CD14-positive monocyte (primary cell): ENCODE measurements around the gene HOXD12. TPM values are rescaled to one million over a fixed set of nuclear protein-coding genes. Genes with fewer than 3 reads are reported as not detected.

Source experiments
- DNase-seq, 3 donors: peaks; one replicate each; pipeline ENCODE4 v3.0.0-alpha.2; 2011 to 2022
- H2AFZ ChIP-seq: 2 replicates; pipeline ENCODE4 v1.6.0; 2012; ENCODE audit warnings: mild to moderate bottlenecking, low read depth, low read length, inconsistent platforms; ENCODE audit not compliant: insufficient read depth, poor library complexity, severe bottlenecking
- H3K27ac ChIP-seq, 2 donors: 1 replicate in 1 of 2; 2 replicates in 1 of 2; pipeline ENCODE4 v1.5.1; 2012 to 2013; ENCODE audit warnings: low read length in 2 of 2, control low read depth in 1 of 2, inconsistent platforms in 1 of 2, low read depth in 1 of 2, mild to moderate bottlenecking in 1 of 2
- H3K27me3 ChIP-seq, 2 donors: one replicate each; pipeline versions ENCODE4 v1.6.0 to v1.6.1; 2011 to 2013; ENCODE audit warnings: low read length in 2 of 2; ENCODE audit not compliant: control insufficient read depth in 2 of 2, insufficient read depth in 2 of 2
- H3K36me3 ChIP-seq, 2 donors: replicated peaks in 1 of 2; 1 replicate in 1 of 2; 2 replicates in 1 of 2; pipeline versions ENCODE4 v1.5.1 to v1.6.1; 2012 to 2013; ENCODE audit warnings: low read length in 2 of 2, control low read depth in 1 of 2, inconsistent platforms in 1 of 2, mild to moderate bottlenecking in 1 of 2; ENCODE audit not compliant: insufficient read depth in 2 of 2, control insufficient read depth in 1 of 2
- H3K4me1 ChIP-seq, 2 donors: 1 replicate in 1 of 2; 2 replicates in 1 of 2; pipeline versions ENCODE4 v1.5.1 to v1.6.1; 2012 to 2013; ENCODE audit warnings: low read length in 2 of 2, control low read depth in 1 of 2, inconsistent platforms in 1 of 2, mild to moderate bottlenecking in 1 of 2, moderate library complexity in 1 of 2; ENCODE audit not compliant: insufficient read depth in 2 of 2, control insufficient read depth in 1 of 2
- H3K4me2 ChIP-seq: replicated peaks from 2 replicates; pipeline ENCODE3; 2012; ENCODE audit warnings: low read length, moderate library complexity, mild to moderate bottlenecking; ENCODE audit not compliant: poor library complexity, severe bottlenecking; ENCODE audit errors: extremely low read depth
- H3K4me3 ChIP-seq, 3 experiments: fragments of 200-600 bp in 1 of 3; sonication (generic) in 1 of 3; replicated peaks in 1 of 3; 1 replicate in 2 of 3; 2 replicates in 1 of 3; pipeline ENCODE4 v1.5.1; 2011 to 2013; ENCODE audit warnings: low read length in 3 of 3, mild to moderate bottlenecking in 3 of 3, control low read depth in 2 of 3, low read depth in 2 of 3, inconsistent platforms in 1 of 3, moderate library complexity in 1 of 3
- H3K79me2 ChIP-seq: 2 replicates; pipeline ENCODE4 v1.6.0; 2012; ENCODE audit warnings: mild to moderate bottlenecking, control low read depth, inconsistent platforms, low read length, moderate library complexity; ENCODE audit not compliant: insufficient read depth
- H3K9ac ChIP-seq: 2 replicates; pipeline ENCODE4 v1.6.0; 2017; ENCODE audit warnings: low read length, mild to moderate bottlenecking; ENCODE audit not compliant: insufficient read depth, poor library complexity, severe bottlenecking
- H3K9me3 ChIP-seq, 2 donors: replicated peaks in 1 of 2; 1 replicate in 1 of 2; 2 replicates in 1 of 2; pipeline versions ENCODE4 v1.5.1 to v1.6.1; 2012 to 2013; ENCODE audit warnings: low read length in 2 of 2, control low read depth in 1 of 2; ENCODE audit not compliant: control insufficient read depth in 1 of 2, insufficient read depth in 1 of 2
- H4K20me1 ChIP-seq: 2 replicates; pipeline ENCODE4 v1.6.0; 2012; ENCODE audit warnings: mild to moderate bottlenecking, low read length, control low read depth, moderate library complexity; ENCODE audit not compliant: insufficient read depth
- H3K27ac Mint-ChIP-seq, 7 donors: one replicate each; pipeline ENCODE4 v1.8.0; 2020; ENCODE audit warnings: mild to moderate bottlenecking in 7 of 7, mixed read lengths in 7 of 7, moderate library complexity in 6 of 7, inconsistent platforms in 2 of 7
- H3K27me3 Mint-ChIP-seq, 3 donors: one replicate each; pipeline ENCODE4 v1.8.0; 2021 to 2022; ENCODE audit warnings: low read depth in 3 of 3, mild to moderate bottlenecking in 3 of 3, mixed read lengths in 3 of 3, moderate library complexity in 3 of 3, inconsistent platforms in 1 of 3
- H3K36me3 Mint-ChIP-seq, 2 donors: one replicate each; pipeline ENCODE4 v1.8.0; 2020; ENCODE audit warnings: mixed read lengths in 2 of 2, inconsistent platforms in 1 of 2, mild to moderate bottlenecking in 1 of 2
- H3K4me1 Mint-ChIP-seq: one replicate; pipeline ENCODE4 v1.8.0; 2020; ENCODE audit warnings: mild to moderate bottlenecking, mixed read lengths
- H3K4me3 Mint-ChIP-seq, 2 donors: one replicate each; pipeline ENCODE4 v1.8.0; 2020; ENCODE audit warnings: mild to moderate bottlenecking in 2 of 2, mixed read lengths in 2 of 2, moderate library complexity in 1 of 2
- H3K9me3 Mint-ChIP-seq, 7 donors: one replicate each; pipeline ENCODE4 v1.8.0; 2020 to 2022; ENCODE audit warnings: mixed read lengths in 7 of 7, mild to moderate bottlenecking in 6 of 7, moderate library complexity in 6 of 7, inconsistent platforms in 2 of 7
- WGBS: methylation state at CpG from one replicate; pipeline ENCODE4 v1.1.5; 2013; ENCODE audit warnings: missing lambda C conversion rate; ENCODE audit not compliant: insufficient coverage; 5-methylcytosine and 5-hydroxymethylcytosine counted together
- intact Hi-C, 2 donors: fragments of 100-400 bp; cut with micrococcal nuclease; formaldehyde crosslinking; loops; one replicate each; pipeline versions ENCODE4 v1.15.0 to v1.15.1; 2023
- polyA plus RNA-seq, 3 donors: library from polyadenylated mRNA; depleted of rRNA in 1 of 3; unstranded in 2 of 3; stranded (reverse) in 1 of 3; fragments of 300-500 nt in 2 of 3; fragments of >200 nt in 1 of 3; fragmentation: Illumina TruSeq in 2 of 3; gene quantifications; 1 replicate in 2 of 3; 2 replicates in 1 of 3; pipeline ENCODE4 v1.2.3, GENCODE V29; 2012 to 2021
- TF ChIP-seq, protein P1 (sequence below): fragments of 200-600 bp; IDR thresholded peaks from one replicate; pipeline ENCODE4 v1.8.0; 2022; ENCODE audit warnings: antibody characterized with exemption, mild to moderate bottlenecking

Gene HOXD12
- polyA plus RNA-seq, 3 donors: not detected

DNA sequence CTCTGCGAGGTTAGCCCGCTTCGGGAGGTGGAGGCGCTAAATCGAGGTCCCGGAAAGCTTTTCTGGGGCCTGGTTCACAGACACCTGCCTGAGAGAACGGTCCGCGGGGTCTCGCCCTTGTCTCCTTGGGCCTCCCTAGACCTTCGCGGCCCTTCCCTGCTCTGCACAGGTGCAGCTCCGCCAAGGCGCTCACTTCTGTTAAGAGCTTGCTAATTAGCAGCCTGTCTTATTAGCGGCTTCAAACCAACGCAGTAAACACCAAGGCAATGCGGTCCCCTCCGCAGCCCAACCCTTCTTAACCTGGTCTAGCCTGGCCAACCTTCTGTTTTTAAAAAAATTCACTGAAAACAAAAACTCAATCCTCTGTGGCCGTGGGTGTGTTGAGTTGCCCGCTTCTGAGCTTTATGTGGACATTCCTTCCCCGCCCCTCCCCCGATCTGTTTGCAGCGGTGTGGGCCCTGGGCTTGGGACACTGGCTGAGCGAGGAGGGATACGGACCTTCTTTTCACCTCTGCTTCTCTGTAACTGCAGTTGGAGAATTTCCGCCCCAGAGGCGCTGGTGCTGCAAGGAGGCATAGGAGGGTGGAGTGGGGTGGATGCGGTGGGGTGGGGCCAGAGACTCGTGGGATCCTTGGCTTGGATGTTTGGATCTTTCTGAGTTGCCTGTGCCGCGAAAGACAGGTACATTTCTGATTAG is 48.4 kb downstream of the HOXD12 start:
- TF ChIP-seq, protein P1, sequence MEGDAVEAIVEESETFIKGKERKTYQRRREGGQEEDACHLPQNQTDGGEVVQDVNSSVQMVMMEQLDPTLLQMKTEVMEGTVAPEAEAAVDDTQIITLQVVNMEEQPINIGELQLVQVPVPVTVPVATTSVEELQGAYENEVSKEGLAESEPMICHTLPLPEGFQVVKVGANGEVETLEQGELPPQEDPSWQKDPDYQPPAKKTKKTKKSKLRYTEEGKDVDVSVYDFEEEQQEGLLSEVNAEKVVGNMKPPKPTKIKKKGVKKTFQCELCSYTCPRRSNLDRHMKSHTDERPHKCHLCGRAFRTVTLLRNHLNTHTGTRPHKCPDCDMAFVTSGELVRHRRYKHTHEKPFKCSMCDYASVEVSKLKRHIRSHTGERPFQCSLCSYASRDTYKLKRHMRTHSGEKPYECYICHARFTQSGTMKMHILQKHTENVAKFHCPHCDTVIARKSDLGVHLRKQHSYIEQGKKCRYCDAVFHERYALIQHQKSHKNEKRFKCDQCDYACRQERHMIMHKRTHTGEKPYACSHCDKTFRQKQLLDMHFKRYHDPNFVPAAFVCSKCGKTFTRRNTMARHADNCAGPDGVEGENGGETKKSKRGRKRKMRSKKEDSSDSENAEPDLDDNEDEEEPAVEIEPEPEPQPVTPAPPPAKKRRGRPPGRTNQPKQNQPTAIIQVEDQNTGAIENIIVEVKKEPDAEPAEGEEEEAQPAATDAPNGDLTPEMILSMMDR: no peak
- intact Hi-C loops: no loop called here
- Histone ChIP-seq H3K36me3 (no peaks in the 10 kb centered on the region), H3K4me2 (no peak overlapping the region), H2AFZ (no peak overlapping the region), H3K4me3 (no peak overlapping the region), H3K9ac (no peak overlapping the region), H3K79me2 (no peaks in the 10 kb centered on the region), H4K20me1 (no peaks in the 10 kb centered on the region), H3K4me1 (no peaks in the 10 kb centered on the region), H3K9me3 (peaks cover 0 to 64% of the 10 kb centered on the region in 2 donors), H3K27ac (no peak overlapping the region), H3K27me3 (peaks cover 88 to 96% of the 10 kb centered on the region in 2 donors)
- peak overlapping the region in 1 of 2 donors; percentile 81 for H3K4me3 Mint-ChIP-seq
- H3K27ac Mint-ChIP-seq: peak overlapping the region in 1 of 7 donors; percentile 68
- 9% methylated on average over 26 of the region's 31 CpGs for WGBS
- H3K36me3 Mint-ChIP-seq: peaks cover 2 to 3% of the 10 kb centered on the region in 2 donors
- H3K4me1 Mint-ChIP-seq: peaks cover 2% of the 10 kb centered on the region
- no peak for DNase-seq
- peaks cover 93 to 100% (median 98%) of the 10 kb centered on the region in 3 donors for H3K27me3 Mint-ChIP-seq
- peaks cover 0 to 30% (median 14%) of the 10 kb centered on the region in 7 donors for H3K9me3 Mint-ChIP-seq

DNA sequence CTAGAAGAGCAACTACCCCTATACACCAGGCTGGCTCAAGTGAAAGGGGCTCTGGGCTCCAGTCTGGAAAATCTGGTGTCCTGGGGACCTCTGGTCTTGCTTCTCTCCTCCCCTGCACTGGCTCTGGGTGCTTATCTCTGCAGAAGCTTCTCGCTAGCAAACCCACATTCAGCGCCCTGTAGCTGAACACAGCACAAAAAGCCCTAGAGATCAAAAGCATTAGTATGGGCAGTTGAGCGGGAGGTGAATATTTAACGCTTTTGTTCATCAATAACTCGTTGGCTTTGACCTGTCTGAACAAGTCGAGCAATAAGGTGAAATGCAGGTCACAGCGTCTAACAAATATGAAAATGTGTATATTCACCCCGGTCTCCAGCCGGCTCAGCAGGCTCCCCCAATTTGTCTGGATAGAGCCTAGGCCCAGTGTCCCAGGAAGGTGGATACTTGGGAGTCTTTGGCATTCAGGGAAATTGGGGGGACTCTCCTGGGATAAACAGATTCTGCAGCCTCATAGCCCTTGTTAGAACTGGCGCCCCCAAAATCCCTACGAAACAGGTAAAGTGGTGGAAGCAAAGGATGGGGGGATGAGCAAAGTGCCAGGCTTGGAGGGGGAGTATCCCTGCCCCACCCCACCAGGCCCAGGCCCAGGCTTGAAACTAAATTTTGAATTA is 49.3 kb downstream of the HOXD12 start:
- no peak overlapping the region for H3K4me3 ChIP-seq
- H3K4me2 ChIP-seq: no peak overlapping the region
- TF ChIP-seq, protein P1: no peak
- no peak overlapping the region for H3K9ac ChIP-seq
- no peaks in the 10 kb centered on the region for H3K36me3 ChIP-seq
- Mint-ChIP-seq H3K4me3 (peak overlapping the region in 1 of 2 donors; percentile 75), H3K27me3 (peaks cover 94 to 100% (median 98%) of the 10 kb centered on the region in 3 donors), H3K4me1 (peaks cover 2% of the 10 kb centered on the region), H3K27ac (no peak overlapping the region), H3K36me3 (peaks cover 2 to 3% of the 10 kb centered on the region in 2 donors), H3K9me3 (peaks cover 0 to 30% (median 14%) of the 10 kb centered on the region in 7 donors)
- H3K4me1 ChIP-seq: no peaks in the 10 kb centered on the region
- intact Hi-C loops: no loop called here
- no peak overlapping the region for H3K27ac ChIP-seq
- DNase-seq: no peak
- no peak overlapping the region for H2AFZ ChIP-seq
- H3K9me3 ChIP-seq: peaks cover 0 to 64% of the 10 kb centered on the region in 2 donors
- H3K27me3 ChIP-seq: peaks cover 88 to 96% of the 10 kb centered on the region in 2 donors
- 29% methylated on average over 5 of the region's 11 CpGs for WGBS
- H3K79me2 ChIP-seq: no peaks in the 10 kb centered on the region
- H4K20me1 ChIP-seq: no peaks in the 10 kb centered on the region
